Measurements from ENCODE around the gene CCDC32.
"Not testable (repeated sequence)": the region's sequence is repeated elsewhere in the genome, so short reads cannot be mapped to it uniquely, and the experiment has no call there.

CCDC32 gene

DNA sequence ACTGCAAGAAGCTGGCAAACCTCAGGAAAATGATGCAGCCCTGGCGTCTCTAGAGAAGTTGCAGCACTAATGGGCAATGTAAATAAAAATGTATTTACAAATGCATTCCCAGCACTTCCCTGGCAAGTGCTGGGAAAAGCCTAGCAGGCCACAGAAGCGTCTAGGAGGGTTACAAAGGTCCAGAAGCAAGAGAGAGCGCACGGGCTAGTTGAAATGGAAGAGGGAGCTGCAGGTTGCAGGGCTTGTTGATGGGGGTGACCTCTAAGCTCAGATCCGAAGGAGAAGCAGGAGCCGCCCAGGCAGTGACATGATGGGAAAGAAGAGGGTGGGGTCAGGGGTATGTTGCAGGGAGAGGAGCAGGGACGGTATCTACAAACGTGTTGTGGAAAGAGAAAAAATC, 26.5 kb upstream of the CCDC32 start:
- TF ChIP-seq, protein P1, sequence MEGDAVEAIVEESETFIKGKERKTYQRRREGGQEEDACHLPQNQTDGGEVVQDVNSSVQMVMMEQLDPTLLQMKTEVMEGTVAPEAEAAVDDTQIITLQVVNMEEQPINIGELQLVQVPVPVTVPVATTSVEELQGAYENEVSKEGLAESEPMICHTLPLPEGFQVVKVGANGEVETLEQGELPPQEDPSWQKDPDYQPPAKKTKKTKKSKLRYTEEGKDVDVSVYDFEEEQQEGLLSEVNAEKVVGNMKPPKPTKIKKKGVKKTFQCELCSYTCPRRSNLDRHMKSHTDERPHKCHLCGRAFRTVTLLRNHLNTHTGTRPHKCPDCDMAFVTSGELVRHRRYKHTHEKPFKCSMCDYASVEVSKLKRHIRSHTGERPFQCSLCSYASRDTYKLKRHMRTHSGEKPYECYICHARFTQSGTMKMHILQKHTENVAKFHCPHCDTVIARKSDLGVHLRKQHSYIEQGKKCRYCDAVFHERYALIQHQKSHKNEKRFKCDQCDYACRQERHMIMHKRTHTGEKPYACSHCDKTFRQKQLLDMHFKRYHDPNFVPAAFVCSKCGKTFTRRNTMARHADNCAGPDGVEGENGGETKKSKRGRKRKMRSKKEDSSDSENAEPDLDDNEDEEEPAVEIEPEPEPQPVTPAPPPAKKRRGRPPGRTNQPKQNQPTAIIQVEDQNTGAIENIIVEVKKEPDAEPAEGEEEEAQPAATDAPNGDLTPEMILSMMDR (IDR thresholded peaks at IDR 0.05; ENCODE audit: low read depth, low read length, missing control alignments), result no peak
- DNase-seq (ENCODE audit: low read depth), result no peak
- in situ Hi-C loops (cut with HindIII; ENCODE audit: low sequenced_read_pairs), result no loop called here
- no peak overlapping the region for H3K4me3 ChIP-seq (ENCODE audit: low read depth, low read length)

DNA sequence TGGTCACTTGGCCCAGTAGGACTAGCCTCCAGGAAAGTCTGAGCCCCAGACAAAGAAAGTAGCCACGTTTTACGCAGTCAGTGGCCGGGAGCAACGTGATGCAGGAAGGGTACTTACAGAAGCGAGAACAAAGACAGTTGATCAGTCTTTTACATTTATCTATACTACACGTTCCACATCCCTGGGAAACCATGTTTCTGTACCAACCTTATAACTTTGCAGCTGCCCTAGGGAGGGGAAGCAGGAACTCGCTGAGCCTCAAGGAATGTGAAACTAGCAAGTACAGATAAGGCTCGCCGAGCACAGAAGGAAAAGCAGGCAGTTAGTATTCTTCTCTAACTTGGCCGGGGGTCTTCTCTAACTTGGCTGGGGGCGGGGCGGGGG, 25.8 kb upstream of the CCDC32 start:
- DNase-seq (ENCODE audit: low read depth), result no peak
- TF ChIP-seq, protein P1 (IDR thresholded peaks at IDR 0.05; ENCODE audit: low read depth, low read length, missing control alignments), result no peak
- in situ Hi-C loops (cut with HindIII; ENCODE audit: low sequenced_read_pairs), result no loop called here
- H3K4me3 ChIP-seq (ENCODE audit: low read depth, low read length), result no peak overlapping the region

DNA sequence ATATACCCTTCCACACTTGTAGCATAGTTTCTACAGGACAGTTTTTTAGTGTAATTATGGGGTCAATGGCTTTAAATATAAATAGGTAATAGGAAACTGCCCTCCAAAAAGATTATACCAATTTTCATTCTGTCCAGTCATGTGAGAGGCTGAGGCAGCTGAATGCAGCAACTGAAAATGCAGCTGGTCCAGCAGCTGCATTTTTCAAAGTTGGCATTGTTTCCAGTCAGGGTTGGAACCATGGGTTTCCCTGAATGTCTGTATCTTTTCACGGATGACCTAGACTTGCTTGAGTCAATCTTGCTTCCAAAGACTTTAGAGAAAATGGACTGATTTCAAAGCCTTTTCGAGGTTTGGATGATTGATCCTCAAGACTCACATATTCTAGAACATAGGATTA, 19.3 kb upstream of the CCDC32 start:
- no peak for DNase-seq (ENCODE audit: low read depth)
- TF ChIP-seq, protein P1 (IDR thresholded peaks at IDR 0.05; ENCODE audit: low read depth, low read length, missing control alignments), result no peak
- H3K4me3 ChIP-seq (ENCODE audit: low read depth, low read length), result no peak overlapping the region
- in situ Hi-C loops (cut with HindIII; ENCODE audit: low sequenced_read_pairs), result no loop called here

DNA sequence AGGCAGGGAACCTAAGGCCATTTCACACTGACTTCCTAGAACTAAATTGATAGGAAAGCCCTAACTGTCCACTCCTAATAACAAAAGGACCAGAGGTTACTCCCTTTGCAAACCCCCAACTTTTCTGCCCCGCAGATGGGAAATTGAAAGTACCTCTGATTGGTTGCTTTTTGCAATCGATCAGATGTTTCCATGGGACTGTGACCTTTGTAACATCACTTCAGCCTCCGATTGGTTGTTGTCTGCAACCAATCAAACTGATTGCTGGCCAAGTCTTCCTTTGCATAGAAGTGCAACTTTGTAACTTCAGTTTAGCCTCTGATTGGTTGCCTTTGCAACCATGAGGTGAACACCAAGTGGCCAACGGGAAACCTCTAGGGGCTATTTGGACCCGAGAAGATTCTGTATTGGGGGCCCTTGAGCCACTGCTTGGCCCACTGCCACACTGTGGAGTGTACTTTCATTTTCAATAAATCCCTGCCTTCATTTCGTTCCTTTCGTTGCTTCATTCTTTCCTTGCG, 17.9 kb upstream of the CCDC32 start:
- DNase-seq (ENCODE audit: low read depth), result no peak
- in situ Hi-C loops (cut with HindIII; ENCODE audit: low sequenced_read_pairs), result no loop called here
- TF ChIP-seq, protein P1 (IDR thresholded peaks at IDR 0.05; ENCODE audit: low read depth, low read length, missing control alignments), result no peak
- H3K4me3 ChIP-seq (ENCODE audit: low read depth, low read length), result no peak overlapping the region

DNA sequence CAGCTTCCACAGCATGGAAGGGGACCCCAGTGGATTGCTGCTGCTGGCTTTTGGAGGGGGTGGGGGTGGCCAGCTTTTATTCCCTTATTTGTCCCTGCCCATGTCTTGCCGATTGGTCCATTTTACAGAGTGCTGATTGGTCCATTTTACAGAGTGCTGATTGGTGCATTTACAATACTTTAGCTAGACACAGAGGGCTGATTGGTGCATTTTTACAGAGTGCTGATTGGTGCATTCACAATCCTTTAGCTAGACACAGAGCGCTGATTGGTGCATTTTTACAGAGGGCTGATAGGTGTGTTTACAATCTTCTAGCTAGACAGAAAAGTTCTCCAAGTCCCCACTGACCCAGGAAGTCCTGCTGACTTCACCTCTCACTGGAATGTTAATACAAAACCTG, 17.0 kb upstream of the CCDC32 start:
- H3K4me3 ChIP-seq (ENCODE audit: low read depth, low read length); in situ Hi-C loops (cut with HindIII; ENCODE audit: low sequenced_read_pairs); DNase-seq (ENCODE audit: low read depth): not testable (repeated sequence)

DNA sequence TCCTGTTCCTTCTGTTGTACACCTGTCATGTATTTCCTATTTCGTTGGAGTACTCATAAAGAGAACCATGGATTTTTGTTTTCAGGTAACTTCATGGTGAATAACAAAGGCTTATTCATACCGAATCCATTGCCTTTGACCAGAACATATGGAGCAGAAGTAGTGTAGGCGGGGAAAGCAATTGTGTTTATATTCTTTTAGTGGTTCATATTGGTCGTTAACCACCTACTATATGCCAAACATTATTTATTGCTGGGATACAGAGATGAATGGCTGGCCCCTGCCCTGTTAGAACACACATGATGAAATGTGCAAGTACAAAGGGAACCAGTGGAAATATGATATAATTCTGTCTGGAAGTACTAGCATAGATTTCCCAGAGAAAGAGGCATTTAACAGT, 14.1 kb upstream of the CCDC32 start:
- no peak for DNase-seq (ENCODE audit: low read depth)
- in situ Hi-C loops (cut with HindIII; ENCODE audit: low sequenced_read_pairs), result no loop called here

DNA sequence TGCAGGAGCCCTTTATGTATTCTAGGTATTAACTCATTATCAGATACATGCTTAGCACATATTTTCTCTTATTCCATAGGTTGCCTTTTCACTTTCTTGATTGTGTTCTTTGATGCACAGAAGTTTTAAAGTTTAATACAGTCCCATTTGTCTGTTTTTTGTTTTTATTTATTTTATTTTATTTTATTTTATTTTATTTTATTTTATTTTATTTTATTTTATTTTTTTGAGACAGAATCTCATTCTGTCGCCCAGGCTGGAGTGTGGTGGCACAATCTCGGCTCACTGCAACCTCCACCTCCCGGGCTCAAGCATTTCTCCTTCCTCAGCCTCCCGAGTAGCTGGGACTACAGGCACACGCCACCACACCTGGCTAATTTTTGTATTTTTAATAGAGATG, 12.1 kb upstream of the CCDC32 start:
- DNase-seq (ENCODE audit: low read depth); in situ Hi-C loops (cut with HindIII; ENCODE audit: low sequenced_read_pairs); H3K4me3 ChIP-seq (ENCODE audit: low read depth, low read length): not testable (repeated sequence)

More for the DNA sequence above, 14.1 kb upstream of the CCDC32 start:
- H3K4me3 ChIP-seq (ENCODE audit: low read depth, low read length), result no peak overlapping the region
- TF ChIP-seq, protein P1 (IDR thresholded peaks at IDR 0.05; ENCODE audit: low read depth, low read length, missing control alignments), result no peak

DNA sequence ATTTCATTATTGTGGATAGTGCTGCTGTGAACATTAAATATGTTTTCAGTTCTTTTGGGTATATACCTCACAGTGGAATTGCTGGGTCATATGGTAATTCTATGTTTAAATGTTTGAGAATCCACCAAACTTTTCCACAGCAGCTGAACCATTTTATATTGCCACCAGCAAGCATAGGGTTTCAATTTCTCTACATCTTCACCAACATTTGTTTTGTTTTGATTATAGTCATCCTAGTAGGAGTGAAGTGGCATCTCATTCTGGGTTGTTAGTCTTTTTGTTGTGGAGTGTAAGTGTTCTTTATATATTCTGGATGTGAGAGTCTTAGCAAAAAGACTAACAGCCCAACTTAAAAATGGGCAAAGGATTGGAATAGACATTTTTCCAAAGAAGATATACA, 10.3 kb upstream of the CCDC32 start:
- in situ Hi-C loops (cut with HindIII; ENCODE audit: low sequenced_read_pairs), result no loop called here
- H3K4me3 ChIP-seq (ENCODE audit: low read depth, low read length), result no peak overlapping the region
- TF ChIP-seq, protein P1 (IDR thresholded peaks at IDR 0.05; ENCODE audit: low read depth, low read length, missing control alignments), result no peak
- DNase-seq (ENCODE audit: low read depth), result no peak
